HepG2 (cell line): ENCODE results near the gene TTC31. TPM values are rescaled to one million over a fixed set of nuclear protein-coding genes. Genes with fewer than 3 reads are reported as not detected.
A peak's percentile ranks its signal among the peaks of the same experiment; 100 is the strongest.

ENCODE experiments used
- ASH2L ChIP-seq: fragments of 300-600, 200-600 bp; sonication (generic); IDR thresholded peaks from 2 replicates; pipeline ENCODE4 v1.7.0; 2017; ENCODE audit warnings: low read depth, mild to moderate bottlenecking, moderate library complexity, mixed read lengths, low read length; ENCODE audit not compliant: insufficient read length
- CBX5 ChIP-seq: sonication (generic); formaldehyde crosslinking; IDR thresholded peaks from 2 replicates; pipeline ENCODE4 v1.4.0; 2020; ENCODE audit warnings: missing genetic modification reagents, borderline replicate concordance
- FOXO1 ChIP-seq: sonication (generic); formaldehyde crosslinking; IDR thresholded peaks from 2 replicates; pipeline ENCODE4 v1.4.0; 2020; ENCODE audit warnings: missing genetic modification reagents
- HMGA1 ChIP-seq: sonication (generic); formaldehyde crosslinking; conservative IDR thresholded peaks from 2 replicates; pipeline ENCODE4 v1.4.0; 2020; ENCODE audit warnings: missing genetic modification reagents
- HNF4G ChIP-seq, 2 experiments: sonication (generic) in 1 of 2; formaldehyde crosslinking in 1 of 2; IDR thresholded peaks; 2 replicates each; pipeline versions ENCODE4 v1.4.0 to v1.6.1; 2011 to 2020; ENCODE audit warnings: borderline replicate concordance in 2 of 2, low read depth in 2 of 2, mild to moderate bottlenecking in 2 of 2, low read length in 1 of 2, missing genetic modification reagents in 1 of 2, moderate library complexity in 1 of 2
- HOXA3 ChIP-seq: sonication (generic); formaldehyde crosslinking; IDR thresholded peaks from 2 replicates; pipeline ENCODE4 v1.5.0; 2020; ENCODE audit warnings: missing genetic modification reagents
- IKZF4 ChIP-seq: sonication (generic); formaldehyde crosslinking; IDR thresholded peaks from 2 replicates; pipeline ENCODE4 v1.5.1; 2020; ENCODE audit warnings: borderline replicate concordance, mild to moderate bottlenecking, low read depth, missing genetic modification reagents; ENCODE audit errors: not compliant biosample characterization
- MAZ ChIP-seq, 2 experiments: sonication (generic) in 1 of 2; formaldehyde crosslinking in 1 of 2; IDR thresholded peaks; 2 replicates each; pipeline versions ENCODE4 v1.5.0 to v1.6.1; 2012 to 2020; ENCODE audit warnings: low read depth in 2 of 2, mild to moderate bottlenecking in 2 of 2, borderline replicate concordance in 1 of 2, improper control_type of control experiment in 1 of 2, low read length in 1 of 2, missing genetic modification reagents in 1 of 2, moderate library complexity in 1 of 2
- NR2F6 ChIP-seq, 2 experiments: IDR thresholded peaks; 2 replicates each; pipeline ENCODE4 v1.6.1; 2016; ENCODE audit warnings: antibody characterized with exemption in 1 of 2, mild to moderate bottlenecking in 1 of 2
- PHB2 ChIP-seq: fragments of 450-650 bp; IDR thresholded peaks from 2 replicates; pipeline ENCODE4 v1.6.1; 2018; ENCODE audit not compliant: partially characterized antibody
- SIX1 ChIP-seq: sonication (generic); formaldehyde crosslinking; IDR thresholded peaks from 2 replicates; pipeline ENCODE4 v1.4.0; 2020; ENCODE audit warnings: missing genetic modification reagents, borderline replicate concordance
- SOX5 ChIP-seq: IDR thresholded peaks from 2 replicates; pipeline ENCODE4 v1.6.1; 2016; ENCODE audit warnings: borderline replicate concordance
- ZBTB20 ChIP-seq: sonication (generic); formaldehyde crosslinking; IDR thresholded peaks from 2 replicates; pipeline ENCODE4 v1.8.1; 2023; ENCODE audit warnings: missing genetic modification reagents, low read depth, mild to moderate bottlenecking, borderline replicate concordance
- ZBTB7B ChIP-seq: sonication (generic); formaldehyde crosslinking; IDR thresholded peaks from 2 replicates; pipeline ENCODE4 v1.4.0; 2020; ENCODE audit warnings: missing genetic modification reagents
- ZNF383 ChIP-seq: sonication (generic); formaldehyde crosslinking; IDR thresholded peaks from 2 replicates; pipeline ENCODE4 v1.4.0; 2020; ENCODE audit warnings: missing genetic modification reagents, mild to moderate bottlenecking, borderline replicate concordance
- ZNF563 ChIP-seq: sonication (generic); formaldehyde crosslinking; IDR thresholded peaks from 2 replicates; pipeline ENCODE4 v1.8.0; 2022; ENCODE audit warnings: mild to moderate bottlenecking, moderate library complexity, missing genetic modification reagents
- ZNF614 ChIP-seq: IDR thresholded peaks from 2 replicates; pipeline ENCODE4 v1.6.1; 2018; ENCODE audit warnings: missing biosample characterization, missing genetic modification reagents, inconsistent platforms, borderline replicate concordance
- ZSCAN22 ChIP-seq: sonication (generic); formaldehyde crosslinking; IDR thresholded peaks from 2 replicates; pipeline ENCODE4 v1.4.0; 2020; ENCODE audit warnings: mild to moderate bottlenecking, missing genetic modification reagents
- polyA plus RNA-seq, 8 experiments: library from polyadenylated mRNA; depleted of rRNA in 3 of 8; stranded (reverse) in 7 of 8; unstranded in 1 of 8; fragments of >200 nt; fragmentation: Illumina TruSeq in 4 of 8; extraction: Trizol in 4 of 8; gene quantifications; 2 replicates each; pipeline versions ENCODE4 v1.2.1 to v1.2.3, GENCODE V29; 2011 to 2016; ENCODE audit warnings: low read depth in 4 of 8, missing spikeins in 1 of 8, mixed read lengths in 1 of 8; ENCODE audit not compliant: insufficient read depth in 1 of 8
- total RNA-seq, 5 experiments: library from RNA; depleted of rRNA; stranded (reverse); fragments of >200 nt; fragmentation: Illumina TruSeq; extraction: Trizol; gene quantifications; 2 replicates each; pipeline ENCODE4 v1.2.3, GENCODE V29; 2016; ENCODE audit warnings: low read depth in 1 of 5
- TF ChIP-seq, protein P1 (sequence below): sonication (generic); formaldehyde crosslinking; IDR thresholded peaks from 2 replicates; pipeline ENCODE4 v1.4.0; 2020; ENCODE audit warnings: missing genetic modification reagents
- TF ChIP-seq, protein P2 (sequence below): sonication (generic); formaldehyde crosslinking; IDR thresholded peaks from 2 replicates; pipeline ENCODE4 v1.4.0; 2020; ENCODE audit warnings: missing genetic modification reagents
- TF ChIP-seq, protein P3 (sequence below): sonication (generic); formaldehyde crosslinking; IDR thresholded peaks from 2 replicates; pipeline ENCODE4 v1.5.1; 2020; ENCODE audit warnings: missing genetic modification reagents, mild to moderate bottlenecking, borderline replicate concordance
- TF ChIP-seq, protein P4 (sequence below): sonication (generic); formaldehyde crosslinking; IDR thresholded peaks from 2 replicates; pipeline ENCODE4 v1.4.0; 2020; ENCODE audit warnings: missing genetic modification reagents

Gene TTC31
- total and polyA plus RNA-seq, 2 of the 13 experiments (the other 11 are each of a cell fraction or from before 2014, with no cell fraction given), result 28.3 to 39.5 TPM

DNA sequence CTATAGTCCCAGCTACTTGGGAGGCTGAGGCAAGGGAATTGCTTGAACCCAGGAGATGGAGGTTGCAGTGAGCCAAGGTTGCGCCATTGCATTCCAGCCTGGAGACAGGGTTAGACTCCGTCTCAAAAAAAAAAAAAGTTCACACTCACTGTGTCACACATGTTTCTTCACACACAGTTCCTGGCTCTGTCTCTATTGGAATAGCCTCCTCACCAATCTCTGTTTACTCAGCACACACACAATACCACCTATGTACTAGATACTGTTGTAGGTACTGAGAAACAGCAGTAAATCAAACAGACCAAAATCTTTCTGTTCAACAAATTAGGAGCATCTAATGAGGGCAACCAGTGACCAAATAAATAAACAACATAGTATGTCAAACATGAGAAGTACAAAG, 3.3 kb downstream of the TTC31 start (continued):
- TF ChIP-seq ASH2L (no peak), ZBTB7B (CRISPR knock-in tag) (no peak), HMGA1 (CRISPR knock-in tag) (no peak), CBX5 (no peak), HOXA3 (CRISPR knock-in tag) (peak; percentile 66), MAZ (IDR thresholded peaks at IDR 0.05; ENCODE audit: borderline replicate concordance, low read depth, low read length) (no peak), MAZ (CRISPR knock-in tag; IDR thresholded peaks at IDR 0.05; ENCODE audit: low read depth) (no peak), ZNF563 (no peak), FOXO1 (CRISPR knock-in tag) (0 out of 2 replicates have a peak, but pooled peaks have one; percentile 14), ZNF383 (no peak), PHB2 (no peak), HNF4G (IDR thresholded peaks at IDR 0.05; ENCODE audit: borderline replicate concordance, low read depth, low read length) (peak; percentile 31; the same call in 1 of the 2 replicates), HNF4G (CRISPR knock-in tag; IDR thresholded peaks at IDR 0.05; ENCODE audit: borderline replicate concordance, low read depth) (no peak), IKZF4 (CRISPR knock-in tag) (no peak), SOX5 (CRISPR knock-in tag) (peak; percentile 52; the same call in 1 of the 2 replicates), ZBTB20 (CRISPR knock-in tag) (0 out of 2 replicates have a peak, but pooled peaks have one; percentile 55), ZNF614 (peak; percentile 65; the same call in 1 of the 2 replicates), NR2F6 (IDR thresholded peaks at IDR 0.05) (peak; percentile 40; the same call in 1 of the 2 replicates), NR2F6 (CRISPR knock-in tag; IDR thresholded peaks at IDR 0.05) (0 out of 2 replicates have a peak, but pooled peaks have one; percentile 24), ZSCAN22 (CRISPR knock-in tag) (no peak), SIX1 (CRISPR knock-in tag) (0 out of 2 replicates have a peak, but pooled peaks have one; percentile 19)
- TF ChIP-seq, protein P1, sequence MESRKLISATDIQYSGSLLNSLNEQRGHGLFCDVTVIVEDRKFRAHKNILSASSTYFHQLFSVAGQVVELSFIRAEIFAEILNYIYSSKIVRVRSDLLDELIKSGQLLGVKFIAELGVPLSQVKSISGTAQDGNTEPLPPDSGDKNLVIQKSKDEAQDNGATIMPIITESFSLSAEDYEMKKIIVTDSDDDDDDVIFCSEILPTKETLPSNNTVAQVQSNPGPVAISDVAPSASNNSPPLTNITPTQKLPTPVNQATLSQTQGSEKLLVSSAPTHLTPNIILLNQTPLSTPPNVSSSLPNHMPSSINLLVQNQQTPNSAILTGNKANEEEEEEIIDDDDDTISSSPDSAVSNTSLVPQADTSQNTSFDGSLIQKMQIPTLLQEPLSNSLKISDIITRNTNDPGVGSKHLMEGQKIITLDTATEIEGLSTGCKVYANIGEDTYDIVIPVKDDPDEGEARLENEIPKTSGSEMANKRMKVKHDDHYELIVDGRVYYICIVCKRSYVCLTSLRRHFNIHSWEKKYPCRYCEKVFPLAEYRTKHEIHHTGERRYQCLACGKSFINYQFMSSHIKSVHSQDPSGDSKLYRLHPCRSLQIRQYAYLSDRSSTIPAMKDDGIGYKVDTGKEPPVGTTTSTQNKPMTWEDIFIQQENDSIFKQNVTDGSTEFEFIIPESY (CRISPR knock-in tag), result peak; percentile 73
- TF ChIP-seq, protein P2, sequence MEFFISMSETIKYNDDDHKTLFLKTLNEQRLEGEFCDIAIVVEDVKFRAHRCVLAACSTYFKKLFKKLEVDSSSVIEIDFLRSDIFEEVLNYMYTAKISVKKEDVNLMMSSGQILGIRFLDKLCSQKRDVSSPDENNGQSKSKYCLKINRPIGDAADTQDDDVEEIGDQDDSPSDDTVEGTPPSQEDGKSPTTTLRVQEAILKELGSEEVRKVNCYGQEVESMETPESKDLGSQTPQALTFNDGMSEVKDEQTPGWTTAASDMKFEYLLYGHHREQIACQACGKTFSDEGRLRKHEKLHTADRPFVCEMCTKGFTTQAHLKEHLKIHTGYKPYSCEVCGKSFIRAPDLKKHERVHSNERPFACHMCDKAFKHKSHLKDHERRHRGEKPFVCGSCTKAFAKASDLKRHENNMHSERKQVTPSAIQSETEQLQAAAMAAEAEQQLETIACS (CRISPR knock-in tag), result no peak
- TF ChIP-seq, protein P3, sequence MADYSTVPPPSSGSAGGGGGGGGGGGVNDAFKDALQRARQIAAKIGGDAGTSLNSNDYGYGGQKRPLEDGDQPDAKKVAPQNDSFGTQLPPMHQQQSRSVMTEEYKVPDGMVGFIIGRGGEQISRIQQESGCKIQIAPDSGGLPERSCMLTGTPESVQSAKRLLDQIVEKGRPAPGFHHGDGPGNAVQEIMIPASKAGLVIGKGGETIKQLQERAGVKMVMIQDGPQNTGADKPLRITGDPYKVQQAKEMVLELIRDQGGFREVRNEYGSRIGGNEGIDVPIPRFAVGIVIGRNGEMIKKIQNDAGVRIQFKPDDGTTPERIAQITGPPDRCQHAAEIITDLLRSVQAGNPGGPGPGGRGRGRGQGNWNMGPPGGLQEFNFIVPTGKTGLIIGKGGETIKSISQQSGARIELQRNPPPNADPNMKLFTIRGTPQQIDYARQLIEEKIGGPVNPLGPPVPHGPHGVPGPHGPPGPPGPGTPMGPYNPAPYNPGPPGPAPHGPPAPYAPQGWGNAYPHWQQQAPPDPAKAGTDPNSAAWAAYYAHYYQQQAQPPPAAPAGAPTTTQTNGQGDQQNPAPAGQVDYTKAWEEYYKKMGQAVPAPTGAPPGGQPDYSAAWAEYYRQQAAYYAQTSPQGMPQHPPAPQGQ, result no peak
- TF ChIP-seq, protein P4, sequence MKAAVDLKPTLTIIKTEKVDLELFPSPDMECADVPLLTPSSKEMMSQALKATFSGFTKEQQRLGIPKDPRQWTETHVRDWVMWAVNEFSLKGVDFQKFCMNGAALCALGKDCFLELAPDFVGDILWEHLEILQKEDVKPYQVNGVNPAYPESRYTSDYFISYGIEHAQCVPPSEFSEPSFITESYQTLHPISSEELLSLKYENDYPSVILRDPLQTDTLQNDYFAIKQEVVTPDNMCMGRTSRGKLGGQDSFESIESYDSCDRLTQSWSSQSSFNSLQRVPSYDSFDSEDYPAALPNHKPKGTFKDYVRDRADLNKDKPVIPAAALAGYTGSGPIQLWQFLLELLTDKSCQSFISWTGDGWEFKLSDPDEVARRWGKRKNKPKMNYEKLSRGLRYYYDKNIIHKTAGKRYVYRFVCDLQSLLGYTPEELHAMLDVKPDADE (CRISPR knock-in tag), result no peak
